HepG2 (cell line): ENCODE data around the gene EMILIN1. TPM values are rescaled to one million over a fixed set of nuclear protein-coding genes. Genes with fewer than 3 reads are reported as not detected.

Source experiments
- DMTF1 ChIP-seq: sonication (generic); formaldehyde crosslinking; IDR thresholded peaks from 2 replicates; pipeline ENCODE4 v1.4.0; 2020; ENCODE audit warnings: mild to moderate bottlenecking, missing genetic modification reagents
- GTF2F1 ChIP-seq: fragments of 150-350 bp; IDR thresholded peaks from 2 replicates; pipeline ENCODE4 v1.6.1; 2014; ENCODE audit warnings: low read length
- MBD4 ChIP-seq: IDR thresholded peaks from 2 replicates; pipeline ENCODE4 v1.6.1; 2012; ENCODE audit warnings: low read length, inconsistent platforms, borderline replicate concordance
- MYPOP ChIP-seq: sonication (generic); formaldehyde crosslinking; IDR thresholded peaks from 2 replicates; pipeline ENCODE4 v1.8.1; 2023; ENCODE audit warnings: mild to moderate bottlenecking, moderate library complexity, missing genetic modification reagents
- NCOA1 ChIP-seq: sonication (generic); formaldehyde crosslinking; IDR thresholded peaks from 2 replicates; pipeline ENCODE4 v1.9.0; 2021; ENCODE audit warnings: missing genetic modification reagents
- POGK ChIP-seq: sonication (generic); formaldehyde crosslinking; conservative IDR thresholded peaks from 2 replicates; pipeline ENCODE4 v1.8.0; 2022; ENCODE audit warnings: mild to moderate bottlenecking, moderate library complexity, missing genetic modification reagents
- RBFOX2 ChIP-seq: fragments of 200-400 bp; formaldehyde crosslinking; IDR thresholded peaks from 2 replicates; pipeline ENCODE4 v1.6.1; 2017; ENCODE audit warnings: low read depth, mild to moderate bottlenecking, low read length
- SKIL ChIP-seq: sonication (generic); formaldehyde crosslinking; IDR thresholded peaks from 2 replicates; pipeline ENCODE4 v1.8.0; 2022; ENCODE audit warnings: missing genetic modification reagents, mild to moderate bottlenecking, moderate library complexity, borderline replicate concordance
- SRSF1 ChIP-seq: fragments of 200-400 bp; formaldehyde crosslinking; optimal IDR thresholded peaks from 2 replicates; pipeline ENCODE3; 2017; ENCODE audit warnings: mild to moderate bottlenecking, low read depth, low read length, moderate library complexity
- TAF15 ChIP-seq: fragments of 200-400 bp; formaldehyde crosslinking; IDR thresholded peaks from one replicate; pipeline ENCODE4 v1.6.1; 2018; ENCODE audit warnings: mild to moderate bottlenecking, low read depth, low read length; ENCODE audit not compliant: poor library complexity, severe bottlenecking
- TCF7L2 ChIP-seq: IDR thresholded peaks from 2 replicates; pipeline ENCODE4 v1.6.1; 2011; ENCODE audit warnings: mild to moderate bottlenecking, low read depth, low read length, moderate library complexity
- THAP7 ChIP-seq: sonication (generic); formaldehyde crosslinking; IDR thresholded peaks from 2 replicates; pipeline ENCODE4 v1.8.1; 2023; ENCODE audit warnings: mild to moderate bottlenecking, missing genetic modification reagents
- ZBTB46 ChIP-seq: sonication (generic); formaldehyde crosslinking; IDR thresholded peaks from 2 replicates; pipeline ENCODE4 v1.4.0; 2020; ENCODE audit warnings: mild to moderate bottlenecking, missing genetic modification reagents, borderline replicate concordance
- ZNF296 ChIP-seq: sonication (generic); formaldehyde crosslinking; conservative IDR thresholded peaks from 2 replicates; pipeline ENCODE4 v1.5.0; 2020; ENCODE audit warnings: mild to moderate bottlenecking, missing genetic modification reagents
- ZNF382 ChIP-seq: sonication (generic); formaldehyde crosslinking; IDR thresholded peaks from 2 replicates; pipeline ENCODE4 v1.5.0; 2020; ENCODE audit warnings: missing genetic modification reagents, mild to moderate bottlenecking, borderline replicate concordance
- ZNF766 ChIP-seq: sonication (generic); formaldehyde crosslinking; IDR thresholded peaks from 2 replicates; pipeline ENCODE4 v1.5.0; 2020; ENCODE audit warnings: missing genetic modification reagents, borderline replicate concordance
- ZNF878 ChIP-seq: sonication (generic); formaldehyde crosslinking; IDR thresholded peaks from 2 replicates; pipeline ENCODE4 v1.8.1; 2023; ENCODE audit warnings: mild to moderate bottlenecking, missing genetic modification reagents, moderate library complexity
- ZSCAN29 ChIP-seq: sonication (generic); formaldehyde crosslinking; conservative IDR thresholded peaks from 2 replicates; pipeline ENCODE4 v1.4.0; 2020; ENCODE audit warnings: mild to moderate bottlenecking, missing genetic modification reagents
- polyA plus RNA-seq, 8 experiments: library from polyadenylated mRNA; depleted of rRNA in 3 of 8; stranded (reverse) in 7 of 8; unstranded in 1 of 8; fragments of >200 nt; fragmentation: Illumina TruSeq in 4 of 8; extraction: Trizol in 4 of 8; gene quantifications; 2 replicates each; pipeline versions ENCODE4 v1.2.1 to v1.2.3, GENCODE V29; 2011 to 2016; ENCODE audit warnings: low read depth in 4 of 8, missing spikeins in 1 of 8, mixed read lengths in 1 of 8; ENCODE audit not compliant: insufficient read depth in 1 of 8
- total RNA-seq, 5 experiments: library from RNA; depleted of rRNA; stranded (reverse); fragments of >200 nt; fragmentation: Illumina TruSeq; extraction: Trizol; gene quantifications; 2 replicates each; pipeline ENCODE4 v1.2.3, GENCODE V29; 2016; ENCODE audit warnings: low read depth in 1 of 5

Gene EMILIN1
- total and polyA plus RNA-seq, 2 of the 13 experiments (the other 11 are each of a cell fraction or from before 2014, with no cell fraction given): 8.1 to 9.7 TPM

- TF ChIP-seq ZBTB46 (0 out of 2 replicates have a peak, but pooled peaks have one; percentile 58), RBFOX2 (peak; percentile 98), TAF15 (peak; percentile 69), GTF2F1 (no peak), SRSF1 (peak; percentile 86), POGK (CRISPR knock-in tag) (peak; percentile 70), ZNF878 (CRISPR knock-in tag) (no peak), ZNF296 (no peak), ZSCAN29 (CRISPR knock-in tag) (peak; percentile 82; the same call in 1 of the 2 replicates), ZNF766 (CRISPR knock-in tag) (peak; percentile 77), NCOA1 (CRISPR knock-in tag) (no peak), MBD4 (no peak), SKIL (CRISPR knock-in tag) (no peak), MYPOP (CRISPR knock-in tag) (peak; percentile 16; the same call in 1 of the 2 replicates), ZNF382 (no peak), DMTF1 (no peak), THAP7 (CRISPR knock-in tag) (no peak), TCF7L2 (no peak)
Observed at GRCh38 chr2:27032495-27033252, 45.7 kb upstream of the EMILIN1 start, which contains the start of gene TMEM214 (continued).
